HAP-1 (cell line): ENCODE data around the gene P2RY6.
"Not testable (repeated sequence)": the region's sequence is repeated elsewhere in the genome, so short reads cannot be mapped to it uniquely, and the experiment has no call there.

ENCODE experiments used
- DNase-seq, 2 experiments: peaks; one replicate each; pipeline ENCODE4 v3.0.0-alpha.2; 2016 to 2020; ENCODE audit warnings: low spot score in 2 of 2
- H3K27me3 ChIP-seq: fragments of 250-450 bp; sonication (Bioruptor Pico); 2 replicates; pipeline ENCODE4 v1.5.1; 2020; ENCODE audit warnings: low read depth, mild to moderate bottlenecking, moderate library complexity
- H3K36me3 ChIP-seq: fragments of 250-450 bp; sonication (Bioruptor Pico); replicated peaks from 2 replicates; pipeline ENCODE4 v1.5.1; 2020; ENCODE audit warnings: mild to moderate bottlenecking
- H3K4me1 ChIP-seq: fragments of 250-450 bp; sonication (Bioruptor Pico); 2 replicates; pipeline ENCODE4 v1.5.1; 2020; ENCODE audit warnings: mild to moderate bottlenecking
- H3K4me3 ChIP-seq: fragments of 250-450 bp; sonication (Bioruptor Pico); 2 replicates; pipeline ENCODE4 v1.5.1; 2020; ENCODE audit warnings: mild to moderate bottlenecking, moderate library complexity
- H3K9me3 ChIP-seq: fragments of 250-450 bp; sonication (Bioruptor Pico); 2 replicates; pipeline ENCODE4 v1.5.1; 2020; ENCODE audit warnings: mild to moderate bottlenecking, moderate library complexity
- in situ Hi-C: fragments of 300-500 bp; cut with MboI; formaldehyde crosslinking; loops from 3 replicates; pipeline ENCODE4 v1.14.3; 2020; ENCODE audit warnings: low sequenced_read_pairs, inconsistent platforms, mixed read lengths

The P2RY6 gene

GRCh38 chr11:73271936-73272679 is at the start of gene P2RY6:
Gene P2RY6 (plus strand): TSS chr11:73272338. CDS start chr11:73296519, 24,181 bp downstream.
- in situ Hi-C loops, result no loop called here
- H3K36me3 ChIP-seq, result no peaks in the 10 kb centered on the region
- no peaks in the 10 kb centered on the region for H3K9me3 ChIP-seq
- no peaks in the 10 kb centered on the region for H3K4me1 ChIP-seq
- H3K27me3 ChIP-seq, result no peaks in the 10 kb centered on the region
- no peak for DNase-seq
- H3K4me3 ChIP-seq, result no peak within 1 kb of the TSS

- Histone ChIP-seq H3K36me3 (no peaks in the 10 kb centered on the region), H3K4me3 (no peak overlapping the region), H3K27me3 (no peaks in the 10 kb centered on the region), H3K4me1 (no peaks in the 10 kb centered on the region), H3K9me3 (no peaks in the 10 kb centered on the region)
- in situ Hi-C loops, result no loop called here
- DNase-seq, result no peak
Measured at GRCh38 chr11:73223998-73224730, 48.0 kb upstream of the P2RY6 start.

- H3K9me3 ChIP-seq, result no peaks in the 10 kb centered on the region
- H3K4me3 ChIP-seq, result no peak overlapping the region
- H3K36me3 ChIP-seq, result no peaks in the 10 kb centered on the region
- no peaks in the 10 kb centered on the region for H3K27me3 ChIP-seq
- in situ Hi-C loops, result no loop called here
- no peaks in the 10 kb centered on the region for H3K4me1 ChIP-seq
- no peak for DNase-seq
Measured at GRCh38 chr11:73225001-73225686, 47.0 kb upstream of the P2RY6 start.

- Histone ChIP-seq H3K4me3 (no peak overlapping the region), H3K36me3 (no peaks in the 10 kb centered on the region), H3K9me3 (no peaks in the 10 kb centered on the region), H3K27me3 (no peaks in the 10 kb centered on the region), H3K4me1 (no peaks in the 10 kb centered on the region)
- DNase-seq, result no peak
- in situ Hi-C loops, result no loop called here
Measured at GRCh38 chr11:73225851-73226250, 46.3 kb upstream of the P2RY6 start.

GRCh38 chr11:73226297-73227006 is 45.7 kb upstream of the P2RY6 start:
- Histone ChIP-seq H3K4me3 (no peak overlapping the region), H3K9me3 (no peaks in the 10 kb centered on the region), H3K36me3 (no peaks in the 10 kb centered on the region), H3K27me3 (no peaks in the 10 kb centered on the region), H3K4me1 (no peaks in the 10 kb centered on the region)
- no peak for DNase-seq
- in situ Hi-C loops, result no loop called here

- Histone ChIP-seq H3K4me3 (no peak overlapping the region), H3K36me3 (no peaks in the 10 kb centered on the region), H3K4me1 (no peaks in the 10 kb centered on the region), H3K27me3 (no peaks in the 10 kb centered on the region), H3K9me3 (no peaks in the 10 kb centered on the region)
- in situ Hi-C loops, result no loop called here
- DNase-seq, result no peak
Measured at GRCh38 chr11:73227571-73228211, 44.4 kb upstream of the P2RY6 start.

- no peaks in the 10 kb centered on the region for H3K36me3 ChIP-seq
- H3K27me3 ChIP-seq, result no peaks in the 10 kb centered on the region
- H3K4me1 ChIP-seq, result no peaks in the 10 kb centered on the region
- H3K9me3 ChIP-seq, result no peaks in the 10 kb centered on the region
- no peak for DNase-seq
- H3K4me3 ChIP-seq, result no peak overlapping the region
- in situ Hi-C loops, result no loop called here
Measured at GRCh38 chr11:73228268-73229134, 43.6 kb upstream of the P2RY6 start.

GRCh38 chr11:73229321-73229895 is 42.7 kb upstream of the P2RY6 start:
- no peaks in the 10 kb centered on the region for H3K27me3 ChIP-seq
- in situ Hi-C loops, result no loop called here

GRCh38 chr11:73229896-73230875 is 42.0 kb upstream of the P2RY6 start:
- H3K36me3 ChIP-seq, result no peaks in the 10 kb centered on the region
- H3K9me3 ChIP-seq, result no peaks in the 10 kb centered on the region
- no peaks in the 10 kb centered on the region for H3K4me1 ChIP-seq
- H3K27me3 ChIP-seq, result no peaks in the 10 kb centered on the region
- H3K4me3 ChIP-seq, result no peak overlapping the region
- in situ Hi-C loops, result no loop called here
- DNase-seq, result no peak

More at GRCh38 chr11:73229321-73229895, 42.7 kb upstream of the P2RY6 start:
- DNase-seq, result no peak
- no peaks in the 10 kb centered on the region for H3K4me1 ChIP-seq
- no peaks in the 10 kb centered on the region for H3K9me3 ChIP-seq
- no peak overlapping the region for H3K4me3 ChIP-seq
- no peaks in the 10 kb centered on the region for H3K36me3 ChIP-seq

- no peaks in the 10 kb centered on the region for H3K9me3 ChIP-seq
- no peak overlapping the region for H3K4me3 ChIP-seq
- H3K27me3 ChIP-seq, result no peaks in the 10 kb centered on the region
- no peaks in the 10 kb centered on the region for H3K36me3 ChIP-seq
- in situ Hi-C loops, result no loop called here
- no peaks in the 10 kb centered on the region for H3K4me1 ChIP-seq
- DNase-seq, result no peak
Measured at GRCh38 chr11:73230931-73231330, 41.2 kb upstream of the P2RY6 start.

GRCh38 chr11:73232487-73232886 is 39.7 kb upstream of the P2RY6 start:
- H3K36me3 ChIP-seq, H3K4me3 ChIP-seq, H3K4me1 ChIP-seq, DNase-seq, in situ Hi-C loops, H3K9me3 ChIP-seq, H3K27me3 ChIP-seq: not testable (repeated sequence)
